HG03520 (cell line): ENCODE results near the gene TEAD2.
"Not testable (repeated sequence)": the region's sequence is repeated elsewhere in the genome, so short reads cannot be mapped to it uniquely, and the experiment has no call there.

Experiments
- ATAC-seq: cut with Tn5 transposase; IDR thresholded peaks from one replicate; pipeline ENCODE4 v1.9.1; 2021; ENCODE audit warnings: mild to moderate bottlenecking, moderate library complexity; ENCODE audit not compliant: unreplicated experiment

The TEAD2 gene

GRCh38 chr19:49387936-49388372, 25.7 kb upstream of the TEAD2 start, which contains the start of gene KASH5:
Gene KASH5, plus strand, starts transcription at chr19:49388249. Its CDS starts 2,635 bp downstream, at chr19:49390884.
- ATAC-seq: no peak

- no peak for ATAC-seq
These were observed 21.4 kb upstream of the TEAD2 start for GRCh38 chr19:49383599-49383998.

GRCh38 chr19:49382639-49383038, 20.4 kb upstream of the TEAD2 start:
- no peak for ATAC-seq

GRCh38 chr19:49380391-49380790, 18.2 kb upstream of the TEAD2 start:
- ATAC-seq: no peak

- no peak for ATAC-seq
These were observed 16.3 kb upstream of the TEAD2 start for GRCh38 chr19:49378512-49378911.

- no peak for ATAC-seq
These were observed 12.6 kb upstream of the TEAD2 start for GRCh38 chr19:49374665-49375434.

GRCh38 chr19:49373174-49373573, 11.0 kb upstream of the TEAD2 start:
- not testable (repeated sequence) for ATAC-seq

- ATAC-seq: no peak
These were observed 9.0 kb upstream of the TEAD2 start for GRCh38 chr19:49371184-49371583.

- ATAC-seq: no peak
These were observed 6.6 kb upstream of the TEAD2 start for GRCh38 chr19:49368711-49369358.

- ATAC-seq: no peak
These were observed 3.9 kb upstream of the TEAD2 start for GRCh38 chr19:49366110-49366509.

- no peak for ATAC-seq
These were observed 2.0 kb upstream of the TEAD2 start for GRCh38 chr19:49364083-49364737.

- ATAC-seq: no peak
These were observed 1.3 kb upstream of the TEAD2 start, which contains the start of gene DKKL1 for GRCh38 chr19:49363268-49364082. Gene DKKL1, plus strand, starts transcription at chr19:49363877. Its CDS starts 122 bp downstream, at chr19:49363999.

GRCh38 chr19:49362929-49363267, 682 bp upstream of the TEAD2 start:
- no peak for ATAC-seq

- ATAC-seq: no peak
These were observed 673 bp downstream of the TEAD2 start for GRCh38 chr19:49361438-49362047.

GRCh38 chr19:49359851-49360820, 2.1 kb downstream of the TEAD2 start:
- ATAC-seq: no peak

GRCh38 chr19:49357186-49357585, 5.0 kb downstream of the TEAD2 start:
- ATAC-seq: no peak

- ATAC-seq: no peak
These were observed 5.8 kb downstream of the TEAD2 start for GRCh38 chr19:49356382-49356781.

- no peak for ATAC-seq
These were observed 6.3 kb downstream of the TEAD2 start for GRCh38 chr19:49355909-49356353.

- no peak for ATAC-seq
These were observed 12.6 kb downstream of the TEAD2 start for GRCh38 chr19:49349567-49349966.
